Lower lobe of right lung (tissue), 2 donors: Measurements from ENCODE around the gene FARS2. TPM values are rescaled to one million over a fixed set of nuclear protein-coding genes. Genes with fewer than 3 reads are reported as not detected.

Experiments
- ATAC-seq, 2 donors: fragments of 200-7000 bp; cut with Tn5 transposase; one replicate each; pipeline ENCODE4 v1.9.1; 2020 to 2022; ENCODE audit warnings: mild to moderate bottlenecking in 2 of 2, moderate library complexity in 2 of 2
- DNase-seq: peaks from one replicate; pipeline ENCODE4 v3.0.0-alpha.2; 2020
- H3K27ac ChIP-seq: fragments of 200-600 bp; one replicate; pipeline ENCODE4 v1.8.0; 2022
- H3K27me3 ChIP-seq: fragments of 200-600 bp; one replicate; pipeline ENCODE4 v1.8.0; 2022; ENCODE audit warnings: low read depth
- H3K36me3 ChIP-seq: fragments of 200-600 bp; one replicate; pipeline ENCODE4 v1.8.0; 2022; ENCODE audit warnings: mild to moderate bottlenecking
- H3K4me1 ChIP-seq: fragments of 200-600 bp; one replicate; pipeline ENCODE4 v1.8.0; 2022
- H3K4me3 ChIP-seq: fragments of 200-600 bp; one replicate; pipeline ENCODE4 v1.8.0; 2022; ENCODE audit warnings: mild to moderate bottlenecking
- H3K9me3 ChIP-seq: fragments of 200-600 bp; one replicate; pipeline ENCODE4 v1.8.0; 2022
- intact Hi-C: fragments of 100-400 bp; cut with DNase I; formaldehyde crosslinking; loops from one replicate; pipeline ENCODE4 v1.11.0; 2022
- total RNA-seq: library from RNA; stranded (reverse); fragmentation: NEBNext Ultra II Directional; extraction: Animal tissue kit (Norgen Biotek cat#: 25700); gene quantifications from one replicate; pipeline ENCODE4 v1.2.1, GENCODE V29; 2021
- TF ChIP-seq, protein P1 (sequence below): fragments of 200-600 bp; IDR thresholded peaks from one replicate; pipeline ENCODE4 v1.8.0; 2022; ENCODE audit warnings: antibody characterized with exemption, mild to moderate bottlenecking
- donor health status: DM: no; HTN: yes; CAD: no; lungs with severe emphysema.

FARS2 gene
- total RNA-seq, 1 donor from 2014 or later: 17.0 TPM

- Histone ChIP-seq H3K27ac (no peak overlapping the region), H3K9me3 (no peaks in the 10 kb centered on the region), H3K4me3 (no peak overlapping the region), H3K36me3 (no peaks in the 10 kb centered on the region), H3K27me3 (no peaks in the 10 kb centered on the region), H3K4me1 (peaks cover 25% of the 10 kb centered on the region)
- intact Hi-C loops: no loop called here
- ATAC-seq: no peak
- DNase-seq: no peak
- TF ChIP-seq, protein P1, sequence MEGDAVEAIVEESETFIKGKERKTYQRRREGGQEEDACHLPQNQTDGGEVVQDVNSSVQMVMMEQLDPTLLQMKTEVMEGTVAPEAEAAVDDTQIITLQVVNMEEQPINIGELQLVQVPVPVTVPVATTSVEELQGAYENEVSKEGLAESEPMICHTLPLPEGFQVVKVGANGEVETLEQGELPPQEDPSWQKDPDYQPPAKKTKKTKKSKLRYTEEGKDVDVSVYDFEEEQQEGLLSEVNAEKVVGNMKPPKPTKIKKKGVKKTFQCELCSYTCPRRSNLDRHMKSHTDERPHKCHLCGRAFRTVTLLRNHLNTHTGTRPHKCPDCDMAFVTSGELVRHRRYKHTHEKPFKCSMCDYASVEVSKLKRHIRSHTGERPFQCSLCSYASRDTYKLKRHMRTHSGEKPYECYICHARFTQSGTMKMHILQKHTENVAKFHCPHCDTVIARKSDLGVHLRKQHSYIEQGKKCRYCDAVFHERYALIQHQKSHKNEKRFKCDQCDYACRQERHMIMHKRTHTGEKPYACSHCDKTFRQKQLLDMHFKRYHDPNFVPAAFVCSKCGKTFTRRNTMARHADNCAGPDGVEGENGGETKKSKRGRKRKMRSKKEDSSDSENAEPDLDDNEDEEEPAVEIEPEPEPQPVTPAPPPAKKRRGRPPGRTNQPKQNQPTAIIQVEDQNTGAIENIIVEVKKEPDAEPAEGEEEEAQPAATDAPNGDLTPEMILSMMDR: no peak
These were observed 30.8 kb downstream of the FARS2 start for GRCh38 chr6:5292154-5292553.

DNA sequence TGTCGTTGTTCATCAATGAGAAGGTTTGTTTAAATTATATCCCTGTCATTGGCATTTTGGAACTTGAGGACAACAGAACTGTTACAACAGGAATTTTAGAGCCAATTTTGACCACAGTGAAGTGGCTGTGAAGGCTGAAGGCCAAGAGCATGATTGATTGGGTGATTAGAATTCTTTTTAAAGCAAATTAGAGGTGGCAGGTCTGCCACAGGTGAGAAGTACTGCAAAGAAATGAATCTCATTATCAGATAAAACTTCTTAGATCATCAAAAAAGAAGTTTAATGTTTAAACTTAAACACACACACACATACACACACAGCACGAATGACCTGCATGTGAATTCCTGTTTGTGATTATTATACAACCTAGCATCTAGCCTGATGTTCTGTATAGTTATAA is 32.4 kb downstream of the FARS2 start:
- Histone ChIP-seq H3K27ac (no peak overlapping the region), H3K9me3 (no peaks in the 10 kb centered on the region), H3K36me3 (no peaks in the 10 kb centered on the region), H3K27me3 (no peaks in the 10 kb centered on the region), H3K4me1 (peaks cover 13% of the 10 kb centered on the region), H3K4me3 (no peak overlapping the region)
- intact Hi-C loops: no loop called here
- DNase-seq (no peak), ATAC-seq (no peak)
- TF ChIP-seq, protein P1: no peak

DNA sequence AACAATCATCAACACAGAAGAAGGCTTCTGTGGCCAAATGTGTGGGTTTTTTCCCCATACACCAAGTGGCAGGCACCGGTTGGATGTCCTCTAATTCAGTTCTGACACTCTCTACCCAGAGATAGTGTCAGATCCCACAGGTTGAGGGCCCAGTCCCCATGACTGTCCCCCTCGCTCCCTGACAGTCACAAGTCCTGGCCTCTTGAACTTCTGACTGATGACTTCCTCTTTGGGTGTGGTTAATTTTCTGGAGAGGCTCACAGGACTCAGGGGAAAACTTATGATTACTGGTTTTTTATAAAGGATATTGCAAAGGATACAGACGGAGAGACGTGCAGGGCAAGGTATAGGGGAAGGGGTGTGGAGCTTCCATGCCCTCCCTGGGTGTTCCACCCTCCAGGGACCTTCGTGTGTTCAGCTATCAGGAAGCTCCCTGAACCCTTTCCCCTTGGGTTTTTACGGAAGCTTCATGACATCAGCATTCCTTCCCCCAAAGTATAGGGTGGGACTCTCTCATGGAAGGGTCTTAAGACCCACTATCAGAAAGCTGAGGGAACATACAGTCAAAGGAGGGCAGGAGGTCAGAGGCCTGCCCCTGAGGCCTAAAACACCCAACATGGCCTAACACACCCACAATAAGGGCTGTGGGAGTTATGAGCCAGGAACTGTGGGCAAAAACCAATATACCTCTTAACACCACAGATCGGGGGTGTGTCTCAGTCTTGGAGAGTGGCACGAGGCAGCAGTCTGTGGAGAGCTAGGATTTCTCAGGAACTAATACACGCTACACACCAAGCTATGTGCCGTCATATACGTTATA is 33.3 kb downstream of the FARS2 start:
- TF ChIP-seq, protein P1: no peak
- ATAC-seq: peak; percentile 21 to 60
- H3K27ac ChIP-seq: no peak overlapping the region

GRCh38 chr6:5295623-5296022 is 34.3 kb downstream of the FARS2 start:
- Histone ChIP-seq H3K4me1 (peaks cover 13% of the 10 kb centered on the region), H3K9me3 (no peaks in the 10 kb centered on the region), H3K4me3 (no peak overlapping the region), H3K27ac (no peak overlapping the region), H3K27me3 (no peaks in the 10 kb centered on the region), H3K36me3 (no peaks in the 10 kb centered on the region)
- intact Hi-C loops: no loop called here
- DNase-seq: no peak
- TF ChIP-seq, protein P1: no peak
- no peak for ATAC-seq

More for the DNA sequence above, 33.3 kb downstream of the FARS2 start:
- DNase-seq: no peak
- Histone ChIP-seq H3K9me3 (no peaks in the 10 kb centered on the region), H3K4me3 (no peak overlapping the region), H3K27me3 (no peaks in the 10 kb centered on the region), H3K36me3 (no peaks in the 10 kb centered on the region), H3K4me1 (peaks cover 13% of the 10 kb centered on the region)
- intact Hi-C loops: no loop called here

DNA sequence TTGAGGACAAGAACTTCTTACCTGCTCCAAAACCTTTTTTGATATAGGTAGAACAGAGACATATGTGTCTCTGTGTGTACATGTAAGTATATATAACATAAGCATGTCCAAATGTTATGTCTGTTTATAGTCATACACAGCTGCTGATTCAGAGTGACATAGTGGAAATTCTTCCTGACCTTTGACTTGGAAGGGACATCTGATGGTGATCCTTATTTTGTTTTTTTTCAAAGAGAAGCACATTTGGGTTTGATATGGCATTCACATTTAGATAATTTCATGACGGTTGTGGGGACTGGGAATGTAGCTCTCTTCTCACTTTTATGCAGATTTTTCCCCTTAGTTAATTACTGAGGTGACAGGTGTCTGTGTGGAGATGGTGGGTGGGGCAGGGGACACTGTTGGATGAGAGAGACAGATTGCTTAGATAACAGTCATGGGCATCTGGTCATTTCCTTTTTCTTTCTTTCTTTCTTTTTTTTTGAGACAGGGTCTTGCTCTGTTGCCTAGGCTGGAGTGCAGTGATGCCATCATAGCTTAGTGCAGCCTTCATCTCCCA is 39.0 kb downstream of the FARS2 start:
- no peaks in the 10 kb centered on the region for H3K36me3 ChIP-seq
- no peaks in the 10 kb centered on the region for H3K27me3 ChIP-seq
- DNase-seq (no peak), ATAC-seq (no peak)
- H3K27ac ChIP-seq: no peak overlapping the region
- TF ChIP-seq, protein P1: no peak
- no peak overlapping the region for H3K4me3 ChIP-seq
- peaks cover 7% of the 10 kb centered on the region for H3K4me1 ChIP-seq
- H3K9me3 ChIP-seq: no peaks in the 10 kb centered on the region
- intact Hi-C loops: no loop called here
